ENCODE data around the gene SLC25A4. TPM values are rescaled to one million over a fixed set of nuclear protein-coding genes. Genes with fewer than 3 reads are reported as not detected.

The SLC25A4 gene
- total RNA-seq, 1 donor from 2014 or later, result 30.2 TPM

DNA sequence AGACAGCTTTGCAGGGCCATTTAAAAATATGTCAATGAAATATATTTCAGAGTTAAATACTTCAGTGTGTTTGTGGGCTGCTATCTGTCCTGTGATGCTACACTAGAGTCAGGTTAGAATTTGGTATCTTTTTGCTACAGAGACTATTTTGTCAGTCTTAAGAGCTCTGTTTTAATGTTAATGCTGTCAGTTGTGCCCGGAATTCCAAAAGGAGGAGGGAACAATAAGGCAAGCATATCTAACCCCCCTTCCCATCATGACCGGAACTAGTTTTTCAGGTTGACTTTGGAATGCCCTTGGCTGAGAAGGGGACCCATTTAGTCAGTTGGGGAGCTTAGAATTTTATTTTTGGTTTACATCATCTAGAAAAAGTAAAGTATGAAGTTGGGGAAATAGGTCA lies 34.9 kb upstream of the SLC25A4 start:
- DNase-seq (ENCODE audit: low read depth), result no peak

GRCh38 chr4:185108669-185109068 lies 34.4 kb upstream of the SLC25A4 start:
- H3K4me3 ChIP-seq (ENCODE audit: low read depth, low read length), result no peak overlapping the region
- TF ChIP-seq, protein P1, sequence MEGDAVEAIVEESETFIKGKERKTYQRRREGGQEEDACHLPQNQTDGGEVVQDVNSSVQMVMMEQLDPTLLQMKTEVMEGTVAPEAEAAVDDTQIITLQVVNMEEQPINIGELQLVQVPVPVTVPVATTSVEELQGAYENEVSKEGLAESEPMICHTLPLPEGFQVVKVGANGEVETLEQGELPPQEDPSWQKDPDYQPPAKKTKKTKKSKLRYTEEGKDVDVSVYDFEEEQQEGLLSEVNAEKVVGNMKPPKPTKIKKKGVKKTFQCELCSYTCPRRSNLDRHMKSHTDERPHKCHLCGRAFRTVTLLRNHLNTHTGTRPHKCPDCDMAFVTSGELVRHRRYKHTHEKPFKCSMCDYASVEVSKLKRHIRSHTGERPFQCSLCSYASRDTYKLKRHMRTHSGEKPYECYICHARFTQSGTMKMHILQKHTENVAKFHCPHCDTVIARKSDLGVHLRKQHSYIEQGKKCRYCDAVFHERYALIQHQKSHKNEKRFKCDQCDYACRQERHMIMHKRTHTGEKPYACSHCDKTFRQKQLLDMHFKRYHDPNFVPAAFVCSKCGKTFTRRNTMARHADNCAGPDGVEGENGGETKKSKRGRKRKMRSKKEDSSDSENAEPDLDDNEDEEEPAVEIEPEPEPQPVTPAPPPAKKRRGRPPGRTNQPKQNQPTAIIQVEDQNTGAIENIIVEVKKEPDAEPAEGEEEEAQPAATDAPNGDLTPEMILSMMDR (IDR thresholded peaks at IDR 0.05; ENCODE audit: insufficient read depth, low read length, poor library complexity, severe bottlenecking), result no peak
- H3K27me3 ChIP-seq (ENCODE audit: control insufficient read depth, insufficient read depth, low read length), result no peaks in the 10 kb centered on the region
- DNase-seq (ENCODE audit: low read depth), result no peak
- no peaks in the 10 kb centered on the region for H3K36me3 ChIP-seq (ENCODE audit: control insufficient read depth, insufficient read depth, low read length)

More for the DNA sequence above, 34.9 kb upstream of the SLC25A4 start:
- Histone ChIP-seq H3K27me3 (ENCODE audit: control insufficient read depth, insufficient read depth, low read length) (no peaks in the 10 kb centered on the region), H3K36me3 (ENCODE audit: control insufficient read depth, insufficient read depth, low read length) (no peaks in the 10 kb centered on the region), H3K4me3 (ENCODE audit: low read depth, low read length) (no peak overlapping the region)
- TF ChIP-seq, protein P1 (IDR thresholded peaks at IDR 0.05; ENCODE audit: insufficient read depth, low read length, poor library complexity, severe bottlenecking), result no peak

- Histone ChIP-seq H3K36me3 (ENCODE audit: control insufficient read depth, insufficient read depth, low read length) (no peaks in the 10 kb centered on the region), H3K4me3 (ENCODE audit: low read depth, low read length) (no peak overlapping the region), H3K27me3 (ENCODE audit: control insufficient read depth, insufficient read depth, low read length) (no peaks in the 10 kb centered on the region)
- TF ChIP-seq, protein P1 (IDR thresholded peaks at IDR 0.05; ENCODE audit: insufficient read depth, low read length, poor library complexity, severe bottlenecking), result no peak
- no peak for DNase-seq (ENCODE audit: low read depth)
Measured at GRCh38 chr4:185109736-185110135, 33.3 kb upstream of the SLC25A4 start.

DNA sequence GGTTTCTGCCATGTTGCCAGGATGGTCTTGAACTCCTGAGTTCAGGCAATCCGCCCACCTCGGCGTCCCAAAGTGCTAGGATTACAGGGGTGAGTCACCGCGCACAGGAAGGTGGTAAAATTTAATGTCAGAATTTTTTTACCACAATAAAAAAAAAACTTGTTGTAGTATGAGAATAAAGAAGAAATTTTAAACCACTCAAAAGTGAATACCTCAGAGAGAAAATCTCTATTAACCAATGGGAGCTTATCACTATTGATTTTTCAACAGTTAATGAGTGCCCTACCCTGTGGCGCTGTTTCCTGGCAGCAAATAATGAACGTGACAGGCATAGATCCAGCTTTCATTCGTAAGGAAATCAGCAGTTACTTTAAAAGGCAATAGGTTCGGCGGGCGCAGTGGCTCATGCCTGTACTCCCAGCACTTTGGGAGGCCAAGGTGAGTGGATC lies 32.7 kb upstream of the SLC25A4 start:
- DNase-seq (ENCODE audit: low read depth), result no peak
- no peak overlapping the region for H3K4me3 ChIP-seq (ENCODE audit: low read depth, low read length)
- no peaks in the 10 kb centered on the region for H3K36me3 ChIP-seq (ENCODE audit: control insufficient read depth, insufficient read depth, low read length)
- TF ChIP-seq, protein P1 (IDR thresholded peaks at IDR 0.05; ENCODE audit: insufficient read depth, low read length, poor library complexity, severe bottlenecking), result no peak
- no peaks in the 10 kb centered on the region for H3K27me3 ChIP-seq (ENCODE audit: control insufficient read depth, insufficient read depth, low read length)

DNA sequence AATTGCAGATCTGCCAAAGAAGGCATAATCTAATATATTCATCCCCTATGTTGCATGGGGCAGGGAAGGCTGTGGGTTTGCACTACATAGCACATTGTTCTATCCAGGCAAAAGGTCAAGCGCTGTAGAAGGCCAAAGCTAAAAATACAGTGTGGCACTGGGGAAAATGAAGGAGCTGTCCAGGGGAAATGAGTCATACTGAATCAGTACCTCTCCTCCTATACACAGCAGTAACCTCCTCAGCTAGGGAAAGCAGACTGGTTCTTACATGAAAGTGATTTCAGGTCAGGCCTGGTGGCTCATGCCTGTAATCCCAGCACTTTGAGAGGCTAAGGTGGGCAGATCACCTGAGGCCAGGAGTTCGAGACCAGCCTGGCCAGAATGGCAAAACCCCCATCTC lies 31.0 kb upstream of the SLC25A4 start:
- TF ChIP-seq, protein P1 (IDR thresholded peaks at IDR 0.05; ENCODE audit: insufficient read depth, low read length, poor library complexity, severe bottlenecking), result no peak
- DNase-seq (ENCODE audit: low read depth), result peak; percentile 90
- Histone ChIP-seq H3K4me3 (ENCODE audit: low read depth, low read length) (no peak overlapping the region), H3K27me3 (ENCODE audit: control insufficient read depth, insufficient read depth, low read length) (no peaks in the 10 kb centered on the region), H3K36me3 (ENCODE audit: control insufficient read depth, insufficient read depth, low read length) (no peaks in the 10 kb centered on the region)

DNA sequence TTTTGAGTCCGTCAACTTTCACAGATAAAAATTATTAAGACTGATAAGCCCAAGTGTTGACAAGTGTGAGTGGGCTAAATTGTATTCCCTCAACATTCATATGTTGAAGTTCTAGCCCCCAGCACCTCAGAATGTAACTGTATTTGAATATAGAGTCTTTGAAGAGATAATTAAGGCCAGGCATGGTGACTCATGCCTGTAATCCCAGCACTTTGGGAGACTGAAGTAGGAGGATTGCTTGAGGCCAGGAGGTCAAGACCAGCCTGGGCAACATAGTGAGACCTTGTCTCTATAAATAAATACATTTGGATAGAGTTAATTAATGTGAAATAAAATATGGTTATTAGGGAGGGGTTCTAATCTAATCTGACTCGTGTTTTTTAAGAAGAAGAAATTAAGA lies 29.7 kb upstream of the SLC25A4 start:
- no peak overlapping the region for H3K4me3 ChIP-seq (ENCODE audit: low read depth, low read length)
- no peaks in the 10 kb centered on the region for H3K36me3 ChIP-seq (ENCODE audit: control insufficient read depth, insufficient read depth, low read length)
- TF ChIP-seq, protein P1 (IDR thresholded peaks at IDR 0.05; ENCODE audit: insufficient read depth, low read length, poor library complexity, severe bottlenecking), result no peak
- no peak for DNase-seq (ENCODE audit: low read depth)
- no peaks in the 10 kb centered on the region for H3K27me3 ChIP-seq (ENCODE audit: control insufficient read depth, insufficient read depth, low read length)
